Suprapubic skin (tissue), 4 donors: Measurements from ENCODE around the gene PF4V1.

Experiments
- EP300 ChIP-seq: sonication (generic); formaldehyde crosslinking; IDR thresholded peaks from one replicate; pipeline ENCODE4 v1.6.1; 2017; ENCODE audit warnings: antibody characterized with exemption
- POLR2A ChIP-seq, 2 donors: fragments of 450-650 bp; IDR thresholded peaks; one replicate each; pipeline ENCODE4 v1.6.1; 2017; ENCODE audit warnings: antibody characterized with exemption in 2 of 2, mild to moderate bottlenecking in 2 of 2, moderate library complexity in 2 of 2
- POLR2AphosphoS5 ChIP-seq, 3 donors: sonication (generic); formaldehyde crosslinking; IDR thresholded peaks; one replicate each; pipeline ENCODE4 v1.6.1; 2017; ENCODE audit warnings: antibody characterized with exemption in 3 of 3
- TF ChIP-seq, protein P1 (sequence below), 2 donors: fragments of 200-600 bp in 1 of 2; fragments of 450-650 bp in 1 of 2; sonication (generic) in 1 of 2; IDR thresholded peaks; one replicate each; pipeline ENCODE4 v1.5.1; 2016 to 2019; ENCODE audit warnings: antibody characterized with exemption in 2 of 2, mild to moderate bottlenecking in 1 of 2, moderate library complexity in 1 of 2

DNA sequence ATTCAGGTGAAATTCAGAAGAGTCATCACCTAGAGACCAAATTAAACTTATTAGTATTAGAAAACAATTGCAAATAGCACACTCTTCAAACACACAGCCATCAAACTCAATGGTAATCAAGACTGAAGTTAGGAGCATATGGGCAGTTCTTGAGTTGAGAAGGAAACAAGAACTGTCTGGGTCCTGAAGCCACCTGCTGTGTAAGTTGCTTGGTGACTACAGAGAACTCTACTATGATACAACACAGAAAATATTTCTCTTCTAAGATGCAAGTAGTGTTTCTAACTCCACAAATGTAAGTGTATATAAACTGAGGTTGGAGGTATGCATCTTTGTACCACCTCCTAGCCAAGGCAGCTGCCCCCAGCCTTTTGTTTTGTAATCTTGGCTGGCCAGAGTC, 325 bp upstream of the PF4V1 start:
- TF ChIP-seq POLR2A (IDR thresholded peaks at IDR 0.05) (no peak), POLR2AphosphoS5 (IDR thresholded peaks at IDR 0.05) (no peak), EP300 (no peak)
- TF ChIP-seq, protein P1, sequence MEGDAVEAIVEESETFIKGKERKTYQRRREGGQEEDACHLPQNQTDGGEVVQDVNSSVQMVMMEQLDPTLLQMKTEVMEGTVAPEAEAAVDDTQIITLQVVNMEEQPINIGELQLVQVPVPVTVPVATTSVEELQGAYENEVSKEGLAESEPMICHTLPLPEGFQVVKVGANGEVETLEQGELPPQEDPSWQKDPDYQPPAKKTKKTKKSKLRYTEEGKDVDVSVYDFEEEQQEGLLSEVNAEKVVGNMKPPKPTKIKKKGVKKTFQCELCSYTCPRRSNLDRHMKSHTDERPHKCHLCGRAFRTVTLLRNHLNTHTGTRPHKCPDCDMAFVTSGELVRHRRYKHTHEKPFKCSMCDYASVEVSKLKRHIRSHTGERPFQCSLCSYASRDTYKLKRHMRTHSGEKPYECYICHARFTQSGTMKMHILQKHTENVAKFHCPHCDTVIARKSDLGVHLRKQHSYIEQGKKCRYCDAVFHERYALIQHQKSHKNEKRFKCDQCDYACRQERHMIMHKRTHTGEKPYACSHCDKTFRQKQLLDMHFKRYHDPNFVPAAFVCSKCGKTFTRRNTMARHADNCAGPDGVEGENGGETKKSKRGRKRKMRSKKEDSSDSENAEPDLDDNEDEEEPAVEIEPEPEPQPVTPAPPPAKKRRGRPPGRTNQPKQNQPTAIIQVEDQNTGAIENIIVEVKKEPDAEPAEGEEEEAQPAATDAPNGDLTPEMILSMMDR (IDR thresholded peaks at IDR 0.05): no peak
